CD14-positive monocyte (primary cell): ENCODE results near the gene SEMA3G. TPM values are rescaled to one million over a fixed set of nuclear protein-coding genes. Genes with fewer than 3 reads are reported as not detected.

Source experiments
- DNase-seq, 3 donors: peaks; one replicate each; pipeline ENCODE4 v3.0.0-alpha.2; 2011 to 2022
- H2AFZ ChIP-seq: 2 replicates; pipeline ENCODE4 v1.6.0; 2012; ENCODE audit warnings: mild to moderate bottlenecking, low read depth, low read length, inconsistent platforms; ENCODE audit not compliant: insufficient read depth, poor library complexity, severe bottlenecking
- H3K27ac ChIP-seq, 2 donors: 1 replicate in 1 of 2; 2 replicates in 1 of 2; pipeline ENCODE4 v1.5.1; 2012 to 2013; ENCODE audit warnings: low read length in 2 of 2, control low read depth in 1 of 2, inconsistent platforms in 1 of 2, low read depth in 1 of 2, mild to moderate bottlenecking in 1 of 2
- H3K27me3 ChIP-seq, 2 donors: one replicate each; pipeline versions ENCODE4 v1.6.0 to v1.6.1; 2011 to 2013; ENCODE audit warnings: low read length in 2 of 2; ENCODE audit not compliant: control insufficient read depth in 2 of 2, insufficient read depth in 2 of 2
- H3K36me3 ChIP-seq, 2 donors: replicated peaks in 1 of 2; 1 replicate in 1 of 2; 2 replicates in 1 of 2; pipeline versions ENCODE4 v1.5.1 to v1.6.1; 2012 to 2013; ENCODE audit warnings: low read length in 2 of 2, control low read depth in 1 of 2, inconsistent platforms in 1 of 2, mild to moderate bottlenecking in 1 of 2; ENCODE audit not compliant: insufficient read depth in 2 of 2, control insufficient read depth in 1 of 2
- H3K4me1 ChIP-seq, 2 donors: 1 replicate in 1 of 2; 2 replicates in 1 of 2; pipeline versions ENCODE4 v1.5.1 to v1.6.1; 2012 to 2013; ENCODE audit warnings: low read length in 2 of 2, control low read depth in 1 of 2, inconsistent platforms in 1 of 2, mild to moderate bottlenecking in 1 of 2, moderate library complexity in 1 of 2; ENCODE audit not compliant: insufficient read depth in 2 of 2, control insufficient read depth in 1 of 2
- H3K4me2 ChIP-seq: replicated peaks from 2 replicates; pipeline ENCODE3; 2012; ENCODE audit warnings: low read length, moderate library complexity, mild to moderate bottlenecking; ENCODE audit not compliant: poor library complexity, severe bottlenecking; ENCODE audit errors: extremely low read depth
- H3K4me3 ChIP-seq, 3 experiments: fragments of 200-600 bp in 1 of 3; sonication (generic) in 1 of 3; replicated peaks in 1 of 3; 1 replicate in 2 of 3; 2 replicates in 1 of 3; pipeline ENCODE4 v1.5.1; 2011 to 2013; ENCODE audit warnings: low read length in 3 of 3, mild to moderate bottlenecking in 3 of 3, control low read depth in 2 of 3, low read depth in 2 of 3, inconsistent platforms in 1 of 3, moderate library complexity in 1 of 3
- H3K79me2 ChIP-seq: 2 replicates; pipeline ENCODE4 v1.6.0; 2012; ENCODE audit warnings: mild to moderate bottlenecking, control low read depth, inconsistent platforms, low read length, moderate library complexity; ENCODE audit not compliant: insufficient read depth
- H3K9ac ChIP-seq: 2 replicates; pipeline ENCODE4 v1.6.0; 2017; ENCODE audit warnings: low read length, mild to moderate bottlenecking; ENCODE audit not compliant: insufficient read depth, poor library complexity, severe bottlenecking
- H3K9me3 ChIP-seq, 2 donors: replicated peaks in 1 of 2; 1 replicate in 1 of 2; 2 replicates in 1 of 2; pipeline versions ENCODE4 v1.5.1 to v1.6.1; 2012 to 2013; ENCODE audit warnings: low read length in 2 of 2, control low read depth in 1 of 2; ENCODE audit not compliant: control insufficient read depth in 1 of 2, insufficient read depth in 1 of 2
- H4K20me1 ChIP-seq: 2 replicates; pipeline ENCODE4 v1.6.0; 2012; ENCODE audit warnings: mild to moderate bottlenecking, low read length, control low read depth, moderate library complexity; ENCODE audit not compliant: insufficient read depth
- H3K27ac Mint-ChIP-seq, 7 donors: one replicate each; pipeline ENCODE4 v1.8.0; 2020; ENCODE audit warnings: mild to moderate bottlenecking in 7 of 7, mixed read lengths in 7 of 7, moderate library complexity in 6 of 7, inconsistent platforms in 2 of 7
- H3K27me3 Mint-ChIP-seq, 3 donors: one replicate each; pipeline ENCODE4 v1.8.0; 2021 to 2022; ENCODE audit warnings: low read depth in 3 of 3, mild to moderate bottlenecking in 3 of 3, mixed read lengths in 3 of 3, moderate library complexity in 3 of 3, inconsistent platforms in 1 of 3
- H3K36me3 Mint-ChIP-seq, 2 donors: one replicate each; pipeline ENCODE4 v1.8.0; 2020; ENCODE audit warnings: mixed read lengths in 2 of 2, inconsistent platforms in 1 of 2, mild to moderate bottlenecking in 1 of 2
- H3K4me1 Mint-ChIP-seq: one replicate; pipeline ENCODE4 v1.8.0; 2020; ENCODE audit warnings: mild to moderate bottlenecking, mixed read lengths
- H3K4me3 Mint-ChIP-seq, 2 donors: one replicate each; pipeline ENCODE4 v1.8.0; 2020; ENCODE audit warnings: mild to moderate bottlenecking in 2 of 2, mixed read lengths in 2 of 2, moderate library complexity in 1 of 2
- H3K9me3 Mint-ChIP-seq, 7 donors: one replicate each; pipeline ENCODE4 v1.8.0; 2020 to 2022; ENCODE audit warnings: mixed read lengths in 7 of 7, mild to moderate bottlenecking in 6 of 7, moderate library complexity in 6 of 7, inconsistent platforms in 2 of 7
- CTCF ChIP-seq: fragments of 200-600 bp; IDR thresholded peaks from one replicate; pipeline ENCODE4 v1.8.0; 2022; ENCODE audit warnings: antibody characterized with exemption, mild to moderate bottlenecking
- WGBS: methylation state at CpG from one replicate; pipeline ENCODE4 v1.1.5; 2013; ENCODE audit warnings: missing lambda C conversion rate; ENCODE audit not compliant: insufficient coverage; 5-methylcytosine and 5-hydroxymethylcytosine counted together
- intact Hi-C, 2 donors: fragments of 100-400 bp; cut with micrococcal nuclease; formaldehyde crosslinking; loops; one replicate each; pipeline versions ENCODE4 v1.15.0 to v1.15.1; 2023
- polyA plus RNA-seq, 3 donors: library from polyadenylated mRNA; depleted of rRNA in 1 of 3; unstranded in 2 of 3; stranded (reverse) in 1 of 3; fragments of 300-500 nt in 2 of 3; fragments of >200 nt in 1 of 3; fragmentation: Illumina TruSeq in 2 of 3; gene quantifications; 1 replicate in 2 of 3; 2 replicates in 1 of 3; pipeline ENCODE4 v1.2.3, GENCODE V29; 2012 to 2021

SEMA3G gene
- polyA plus RNA-seq, 3 donors: 0.03 TPM; not detected in 2

GRCh38 chr3:52458770-52459545 is 14.1 kb upstream of the SEMA3G start:
- intact Hi-C loops: loop anchor here in 1 of 2 donors (5.0 kb wide), 1 partner anchor 78 kb away; the partner anchor contains the start of gene UQCC5
- Mint-ChIP-seq H3K27ac (no peak overlapping the region), H3K36me3 (peaks cover 38 to 49% of the 10 kb centered on the region in 2 donors), H3K27me3 (peaks cover 0 to 6% (median 2%) of the 10 kb centered on the region in 3 donors), H3K4me1 (peaks cover 47% of the 10 kb centered on the region), H3K9me3 (no peaks in the 10 kb centered on the region), H3K4me3 (no peak overlapping the region)
- H3K4me3 ChIP-seq: no peak overlapping the region
- H3K27me3 ChIP-seq: no peaks in the 10 kb centered on the region
- peaks cover 27% of the 10 kb centered on the region for H4K20me1 ChIP-seq
- peaks cover 60% of the 10 kb centered on the region for H3K79me2 ChIP-seq
- no peak overlapping the region for H3K27ac ChIP-seq
- H3K9ac ChIP-seq: no peak overlapping the region
- WGBS: 92% methylated on average over 6 of the region's 14 CpGs
- H2AFZ ChIP-seq: no peak overlapping the region
- peaks cover 41 to 46% of the 10 kb centered on the region in 2 donors for H3K4me1 ChIP-seq
- peaks cover 27 to 49% of the 10 kb centered on the region in 2 donors for H3K36me3 ChIP-seq
- no peak for DNase-seq
- no peak for TF ChIP-seq CTCF
- H3K4me2 ChIP-seq: no peak overlapping the region
- H3K9me3 ChIP-seq: no peaks in the 10 kb centered on the region

GRCh38 chr3:52458031-52458760 is 13.3 kb upstream of the SEMA3G start:
- H4K20me1 ChIP-seq: peaks cover 22% of the 10 kb centered on the region
- Mint-ChIP-seq H3K27me3 (peaks cover 0 to 6% (median 2%) of the 10 kb centered on the region in 3 donors), H3K9me3 (no peaks in the 10 kb centered on the region), H3K27ac (peak overlapping the region in 1 of 7 donors; percentile 74), H3K4me3 (no peak overlapping the region), H3K36me3 (peaks cover 38 to 49% of the 10 kb centered on the region in 2 donors), H3K4me1 (peaks cover 45% of the 10 kb centered on the region)
- no peak overlapping the region for H3K9ac ChIP-seq
- WGBS: 95% methylated on average over 5 of the region's 6 CpGs
- no peak overlapping the region for H3K4me2 ChIP-seq
- H3K4me1 ChIP-seq: peaks cover 34 to 38% of the 10 kb centered on the region in 2 donors
- no peaks in the 10 kb centered on the region for H3K27me3 ChIP-seq
- H3K36me3 ChIP-seq: peaks cover 27 to 49% of the 10 kb centered on the region in 2 donors
- H2AFZ ChIP-seq: no peak overlapping the region
- H3K9me3 ChIP-seq: no peaks in the 10 kb centered on the region
- H3K27ac ChIP-seq: no peak overlapping the region
- TF ChIP-seq CTCF: no peak
- peaks cover 60% of the 10 kb centered on the region for H3K79me2 ChIP-seq
- no peak for DNase-seq
- intact Hi-C loops: loop anchor here in 1 of 2 donors (5.0 kb wide), 1 partner anchor 79 kb away; the partner anchor contains the start of gene UQCC5
- no peak overlapping the region for H3K4me3 ChIP-seq
